Measurements from ENCODE around the gene RLN3. TPM values are rescaled to one million over a fixed set of nuclear protein-coding genes. Genes with fewer than 3 reads are reported as not detected.

Gene RLN3
- total RNA-seq, 3 donors from 2014 or later = not detected

GRCh38 chr19:13993590-13994300 is 34.2 kb upstream of the RLN3 start:
- DNase-seq (ENCODE audit: low spot score in 2 of 2) = no peak
- TF ChIP-seq POLR2AphosphoS5 (IDR thresholded peaks at IDR 0.05) (no peak), POLR2A (IDR thresholded peaks at IDR 0.05) (no peak), CTCF (IDR thresholded peaks at IDR 0.05) (no peak)
- no peaks in the 10 kb centered on the region for H3K27me3 ChIP-seq
- H3K4me3 ChIP-seq = no peak overlapping the region
- no peaks in the 10 kb centered on the region for H3K36me3 ChIP-seq
- no peaks in the 10 kb centered on the region for H3K4me1 ChIP-seq
- H3K27ac ChIP-seq = no peak overlapping the region
- intact Hi-C loops (cut with DNase I; ENCODE audit: low total_unique reads) = no loop called here
- H3K9me3 ChIP-seq = peaks cover 0 to 3% of the 10 kb centered on the region in 2 donors

- DNase-seq (ENCODE audit: low spot score in 2 of 2) = no peak
- no peaks in the 10 kb centered on the region for H3K27me3 ChIP-seq
- no peak for TF ChIP-seq POLR2A (IDR thresholded peaks at IDR 0.05)
- no peak for TF ChIP-seq POLR2AphosphoS5 (IDR thresholded peaks at IDR 0.05)
- no peak for TF ChIP-seq CTCF (IDR thresholded peaks at IDR 0.05)
Observed at GRCh38 chr19:13995017-13995728, 32.8 kb upstream of the RLN3 start.

GRCh38 chr19:13995878-13996765 is 31.8 kb upstream of the RLN3 start:
- intact Hi-C loops (cut with DNase I; ENCODE audit: low total_unique reads) = no loop called here
- no peak for DNase-seq (ENCODE audit: low spot score in 2 of 2)
- no peaks in the 10 kb centered on the region for H3K36me3 ChIP-seq

More at GRCh38 chr19:13995017-13995728, 32.8 kb upstream of the RLN3 start:
- Histone ChIP-seq H3K4me3 (no peak overlapping the region), H3K36me3 (no peaks in the 10 kb centered on the region), H3K9me3 (peaks cover 0 to 8% of the 10 kb centered on the region in 2 donors), H3K27ac (no peak overlapping the region), H3K4me1 (no peaks in the 10 kb centered on the region)
- intact Hi-C loops (cut with DNase I; ENCODE audit: low total_unique reads) = no loop called here

GRCh38 chr19:13996928-13997630 is 30.9 kb upstream of the RLN3 start:
- TF ChIP-seq POLR2A (IDR thresholded peaks at IDR 0.05) (no peak), POLR2AphosphoS5 (IDR thresholded peaks at IDR 0.05) (no peak), CTCF (IDR thresholded peaks at IDR 0.05) (no peak)
- intact Hi-C loops (cut with DNase I; ENCODE audit: low total_unique reads) = no loop called here
- Histone ChIP-seq H3K27me3 (no peaks in the 10 kb centered on the region), H3K36me3 (no peaks in the 10 kb centered on the region), H3K4me1 (no peaks in the 10 kb centered on the region), H3K4me3 (no peak overlapping the region), H3K27ac (no peak overlapping the region), H3K9me3 (peaks cover 0 to 8% of the 10 kb centered on the region in 2 donors)
- no peak for DNase-seq (ENCODE audit: low spot score in 2 of 2)

More at GRCh38 chr19:13995878-13996765, 31.8 kb upstream of the RLN3 start:
- Histone ChIP-seq H3K4me1 (no peaks in the 10 kb centered on the region), H3K4me3 (no peak overlapping the region), H3K27ac (no peak overlapping the region), H3K9me3 (peaks cover 0 to 8% of the 10 kb centered on the region in 2 donors), H3K27me3 (no peaks in the 10 kb centered on the region)
- TF ChIP-seq CTCF (IDR thresholded peaks at IDR 0.05) = no peak
- TF ChIP-seq POLR2A (IDR thresholded peaks at IDR 0.05) = no peak
- TF ChIP-seq POLR2AphosphoS5 (IDR thresholded peaks at IDR 0.05) = no peak

Measured in breast epithelium (tissue), 4 donors.